ENCODE results near the gene CKAP4. TPM values are rescaled to one million over a fixed set of nuclear protein-coding genes. Genes with fewer than 3 reads are reported as not detected.
"Not testable (repeated sequence)": the region's sequence is repeated elsewhere in the genome, so short reads cannot be mapped to it uniquely, and the experiment has no call there.

CKAP4 gene
- total RNA-seq, 1 experiment from 2014 or later: 108 TPM

- BruUV-seq (replicated peaks): no TSS peak
- H3K9me3 Mint-ChIP-seq (ENCODE audit: low read depth, unreplicated experiment): no peaks in the 10 kb centered on the region
- DNase-seq: no peak
- no peak for TF ChIP-seq CTCF (IDR thresholded peaks at IDR 0.05; ENCODE audit: unreplicated experiment)
- peaks cover 15% of the 10 kb centered on the region for H3K36me3 Mint-ChIP-seq (ENCODE audit: insufficient read depth, unreplicated experiment)
- H3K4me3 Mint-ChIP-seq (ENCODE audit: low read depth, unreplicated experiment): peak overlapping the region; percentile 3
- no peaks in the 10 kb centered on the region for H3K27me3 Mint-ChIP-seq (ENCODE audit: unreplicated experiment)
- H3K4me1 Mint-ChIP-seq (ENCODE audit: low read depth, unreplicated experiment): peaks cover 73% of the 10 kb centered on the region
- CTCF ChIA-PET: interaction anchor here (0.6 kb wide), 1 partner anchor 36 kb away, joined by 3 read pairs; no protein-coding TSS in a partner anchor
- peak overlapping the region; percentile 88 for H3K27ac Mint-ChIP-seq (ENCODE audit: unreplicated experiment)
- intact Hi-C loops (cut with micrococcal nuclease; ENCODE audit: unreplicated experiment): loop anchor here (1.0 kb wide), 1 partner anchor 8 kb away; no protein-coding TSS in a partner anchor
Observed at GRCh38 chr12:106288101-106288493, 40.3 kb upstream of the CKAP4 start.

- H3K27me3 Mint-ChIP-seq (ENCODE audit: unreplicated experiment): no peaks in the 10 kb centered on the region
- peak overlapping the region; percentile 3 for H3K4me3 Mint-ChIP-seq (ENCODE audit: low read depth, unreplicated experiment)
- no peak for TF ChIP-seq CTCF (IDR thresholded peaks at IDR 0.05; ENCODE audit: unreplicated experiment)
- DNase-seq: no peak
- H3K9me3 Mint-ChIP-seq (ENCODE audit: low read depth, unreplicated experiment): peaks cover 4% of the 10 kb centered on the region
- H3K27ac Mint-ChIP-seq (ENCODE audit: unreplicated experiment): peak overlapping the region; percentile 88
- H3K4me1 Mint-ChIP-seq (ENCODE audit: low read depth, unreplicated experiment): peaks cover 81% of the 10 kb centered on the region
- BruUV-seq (replicated peaks): no TSS peak
- intact Hi-C loops (cut with micrococcal nuclease; ENCODE audit: unreplicated experiment): no loop called here
- CTCF ChIA-PET: interaction anchor here (0.6 kb wide), 1 partner anchor 35 kb away, joined by 3 read pairs; no protein-coding TSS in a partner anchor
- peaks cover 20% of the 10 kb centered on the region for H3K36me3 Mint-ChIP-seq (ENCODE audit: insufficient read depth, unreplicated experiment)
Observed at GRCh38 chr12:106287364-106287763, 39.5 kb upstream of the CKAP4 start.

GRCh38 chr12:106286576-106287162 is 38.8 kb upstream of the CKAP4 start:
- CTCF ChIA-PET; H3K9me3 Mint-ChIP-seq (ENCODE audit: low read depth, unreplicated experiment); H3K27me3 Mint-ChIP-seq (ENCODE audit: unreplicated experiment); BruUV-seq (replicated peaks); H3K4me3 Mint-ChIP-seq (ENCODE audit: low read depth, unreplicated experiment); DNase-seq; intact Hi-C loops (cut with micrococcal nuclease; ENCODE audit: unreplicated experiment): not testable (repeated sequence)
- Mint-ChIP-seq H3K27ac (ENCODE audit: unreplicated experiment) (peak overlapping the region; percentile 88), H3K36me3 (ENCODE audit: insufficient read depth, unreplicated experiment) (peaks cover 21% of the 10 kb centered on the region), H3K4me1 (ENCODE audit: low read depth, unreplicated experiment) (peaks cover 85% of the 10 kb centered on the region)

- no peak for TF ChIP-seq CTCF (IDR thresholded peaks at IDR 0.05; ENCODE audit: unreplicated experiment)
- peak overlapping the region; percentile 52 for H3K27ac Mint-ChIP-seq (ENCODE audit: unreplicated experiment)
- intact Hi-C loops (cut with micrococcal nuclease; ENCODE audit: unreplicated experiment): no loop called here
- BruUV-seq (replicated peaks): no TSS peak
- H3K36me3 Mint-ChIP-seq (ENCODE audit: insufficient read depth, unreplicated experiment): peaks cover 21% of the 10 kb centered on the region
- H3K9me3 Mint-ChIP-seq (ENCODE audit: low read depth, unreplicated experiment): peaks cover 6% of the 10 kb centered on the region
- no peaks in the 10 kb centered on the region for H3K27me3 Mint-ChIP-seq (ENCODE audit: unreplicated experiment)
- no peak for DNase-seq
- CTCF ChIA-PET: no interaction called here
- H3K4me3 Mint-ChIP-seq (ENCODE audit: low read depth, unreplicated experiment): no peak overlapping the region
- H3K4me1 Mint-ChIP-seq (ENCODE audit: low read depth, unreplicated experiment): peaks cover 85% of the 10 kb centered on the region
Observed at GRCh38 chr12:106285982-106286381, 38.2 kb upstream of the CKAP4 start.
